SH-SY5Y (cell line): ENCODE measurements around the gene KRT32.

Experiments
- GATA2 ChIP-seq: IDR thresholded peaks from 2 replicates; pipeline ENCODE4 v1.6.1; 2011; ENCODE audit warnings: mild to moderate bottlenecking, low read depth, low read length
- GATA3 ChIP-seq: IDR thresholded peaks from 2 replicates; pipeline ENCODE4 v1.6.1; 2011; ENCODE audit warnings: low read depth, mild to moderate bottlenecking, low read length, moderate library complexity

DNA sequence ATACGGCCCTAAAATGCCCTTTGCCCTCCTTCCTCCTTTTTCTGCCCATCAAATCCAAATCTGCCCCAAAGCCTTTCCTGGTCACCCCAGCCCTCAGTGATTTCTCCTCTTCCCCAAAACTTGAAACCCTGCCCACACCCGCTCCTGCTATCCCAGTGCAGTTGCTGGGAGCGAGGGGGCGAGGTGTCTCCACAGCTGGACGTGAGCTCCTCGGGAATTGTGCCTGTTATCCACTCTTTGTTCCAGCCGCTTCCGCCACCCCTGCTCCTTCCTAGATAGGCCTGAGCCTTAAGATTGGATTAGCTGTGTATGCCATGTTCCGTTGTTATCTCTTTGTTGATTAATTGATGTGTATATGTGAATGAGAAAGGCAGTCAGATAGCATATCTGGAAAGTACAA, 16.3 kb upstream of the KRT32 start:
- TF ChIP-seq GATA2: no peak
- no peak for TF ChIP-seq GATA3
